SK-N-SH (cell line): Measurements from ENCODE around the gene FFAR4. TPM values are rescaled to one million over a fixed set of nuclear protein-coding genes. Genes with fewer than 3 reads are reported as not detected.

Experiments used
- CTCF ChIA-PET: fragments of 300-600, 350-600 bp; formaldehyde crosslinking; extraction: SDS; loops from one replicate; lab custom pipeline; 2021; lab: Yijun Ruan, JAX
- POLR2A ChIA-PET: fragments of 350-600 bp; sonication (Branson Sonifier 250); formaldehyde crosslinking; extraction: SDS; loops from one replicate; lab custom pipeline; 2020; ENCODE audit warnings: antibody characterized with exemption, inconsistent platforms; lab: Yijun Ruan, JAX
- DNase-seq: peaks from one replicate; pipeline ENCODE4 v3.0.0; 2012
- H2AFZ ChIP-seq: fragments of 200-600 bp; sonication (generic); 2 replicates; pipeline ENCODE4 v1.8.1; 2016; ENCODE audit warnings: antibody characterized with exemption, mild to moderate bottlenecking, low read depth
- H3F3A ChIP-seq: fragments of 200-600 bp; sonication (generic); replicated peaks from 2 replicates; pipeline ENCODE3; 2016; ENCODE audit warnings: antibody characterized with exemption, mild to moderate bottlenecking; ENCODE audit not compliant: insufficient read depth
- H3K27ac ChIP-seq, 2 experiments: fragments of 200-500 bp in 1 of 2; fragments of 200-600 bp in 1 of 2; sonication (Bioruptor generic) in 1 of 2; sonication (generic), shearing (Covaris generic) in 1 of 2; 2 replicates each; pipeline versions ENCODE4 v1.5.1 to v1.6.1; 2014 to 2016; ENCODE audit warnings: low read depth in 2 of 2, inconsistent platforms in 1 of 2, low read length in 1 of 2, mild to moderate bottlenecking in 1 of 2, mixed read lengths in 1 of 2
- H3K27me3 ChIP-seq: fragments of 200-600 bp; sonication (generic), shearing (Covaris generic); 2 replicates; pipeline ENCODE4 v1.6.1; 2016; ENCODE audit warnings: mixed run types; ENCODE audit not compliant: insufficient read depth
- H3K36me3 ChIP-seq, 2 experiments: fragments of 200-500 bp in 1 of 2; fragments of 200-600 bp in 1 of 2; sonication (Bioruptor generic) in 1 of 2; sonication (generic) in 1 of 2; replicated peaks in 1 of 2; 2 replicates each; pipeline versions ENCODE3 to v1.5.1; 2014 to 2016; ENCODE audit warnings: low read length in 1 of 2, mild to moderate bottlenecking in 1 of 2; ENCODE audit not compliant: insufficient read depth in 2 of 2, control insufficient read depth in 1 of 2
- H3K4me1 ChIP-seq, 2 experiments: fragments of 200-500 bp in 1 of 2; fragments of 200-600 bp in 1 of 2; sonication (Bioruptor generic) in 1 of 2; sonication (generic), shearing (Covaris generic) in 1 of 2; 2 replicates each; pipeline versions ENCODE4 v1.5.1 to v1.6.1; 2014 to 2016; ENCODE audit warnings: low read depth in 1 of 2, low read length in 1 of 2, mixed run types in 1 of 2; ENCODE audit not compliant: insufficient read depth in 2 of 2, control insufficient read depth in 1 of 2
- H3K4me2 ChIP-seq: fragments of 200-600 bp; sonication (generic), shearing (Covaris generic); 2 replicates; pipeline ENCODE4 v1.6.1; 2017; ENCODE audit warnings: mixed run types
- H3K4me3 ChIP-seq, 2 experiments: fragments of 200-500 bp in 1 of 2; fragments of 200-600 bp in 1 of 2; sonication (Bioruptor generic) in 1 of 2; sonication (generic), shearing (Covaris generic) in 1 of 2; 2 replicates each; pipeline versions ENCODE4 v1.5.1 to v1.8.1; 2014 to 2016; ENCODE audit warnings: low read depth in 2 of 2, inconsistent platforms in 1 of 2, low read length in 1 of 2, mild to moderate bottlenecking in 1 of 2, mixed read lengths in 1 of 2, moderate library complexity in 1 of 2
- H3K79me2 ChIP-seq: fragments of 200-600 bp; sonication (generic); 2 replicates; pipeline ENCODE4 v1.8.1; 2017; ENCODE audit warnings: mild to moderate bottlenecking; ENCODE audit not compliant: insufficient read depth
- H3K9ac ChIP-seq: fragments of 200-600 bp; sonication (generic); 2 replicates; pipeline ENCODE4 v1.6.1; 2017; ENCODE audit warnings: mixed run types
- H3K9me2 ChIP-seq: fragments of 200-600 bp; sonication (generic); 2 replicates; pipeline ENCODE4 v1.6.1; 2017; ENCODE audit warnings: mixed run types
- H3K9me3 ChIP-seq: fragments of 200-600 bp; sonication (generic); 2 replicates; pipeline ENCODE4 v1.6.1; 2017; ENCODE audit warnings: mixed run types, mild to moderate bottlenecking, moderate library complexity
- H4K20me1 ChIP-seq: fragments of 200-600 bp; sonication (generic); 2 replicates; pipeline ENCODE4 v1.6.1; 2017; ENCODE audit warnings: mild to moderate bottlenecking, mixed run types; ENCODE audit not compliant: insufficient read depth
- EZH2phosphoT487 ChIP-seq: fragments of 200-600 bp; sonication (generic); IDR thresholded peaks from 2 replicates; pipeline ENCODE4 v1.6.1; 2017; ENCODE audit warnings: low read depth, mixed run types, mild to moderate bottlenecking, antibody characterized with exemption, moderate library complexity, borderline replicate concordance
- GATA2 ChIP-seq: sonication (generic); formaldehyde crosslinking; IDR thresholded peaks from 2 replicates; pipeline ENCODE4 v1.5.0; 2020; ENCODE audit warnings: mild to moderate bottlenecking, missing genetic modification reagents
- NFIC ChIP-seq: IDR thresholded peaks from 2 replicates; pipeline ENCODE4 v1.4.0; 2012; ENCODE audit warnings: borderline replicate concordance
- NRF1 ChIP-seq: IDR thresholded peaks from 2 replicates; pipeline ENCODE4 v1.6.1; 2012; ENCODE audit warnings: low read depth, mild to moderate bottlenecking, low read length
- RXRA ChIP-seq: IDR thresholded peaks from 2 replicates; pipeline ENCODE4 v1.4.0; 2012; ENCODE audit warnings: low read depth, mild to moderate bottlenecking, borderline replicate concordance
- TAF1 ChIP-seq: IDR thresholded peaks from 2 replicates; pipeline ENCODE4 v1.6.1; 2012; ENCODE audit warnings: low read depth, mild to moderate bottlenecking, low read length, moderate library complexity, borderline replicate concordance
- TEAD4 ChIP-seq: IDR thresholded peaks from 2 replicates; pipeline ENCODE4 v1.4.0; 2012; ENCODE audit warnings: mild to moderate bottlenecking, borderline replicate concordance; ENCODE audit not compliant: insufficient read depth
- WGBS: methylation state at CpG from one replicate; pipeline ENCODE4 v1.1.6; 2017; ENCODE audit warnings: low lambda C conversion rate; 5-methylcytosine and 5-hydroxymethylcytosine counted together
- polyA plus RNA-seq, 3 experiments: library from polyadenylated mRNA; depleted of rRNA; stranded (reverse); fragments of >200 nt; gene quantifications; 2 replicates each; pipeline ENCODE4 v1.2.3, GENCODE V29; 2012
- TF ChIP-seq, protein P1 (sequence below): IDR thresholded peaks from 2 replicates; pipeline ENCODE4; 2012
- TF ChIP-seq, protein P2 (sequence below): IDR thresholded peaks from 2 replicates; pipeline ENCODE4 v1.4.0; 2012; ENCODE audit warnings: low read depth, borderline replicate concordance
- TF ChIP-seq, protein P3 (sequence below): fragments of 200-600 bp; sonication (generic); IDR thresholded peaks from 2 replicates; pipeline ENCODE4 v1.6.1; 2017; ENCODE audit warnings: antibody characterized with exemption, mild to moderate bottlenecking, moderate library complexity
- TF ChIP-seq, protein P4 (sequence below): fragments of 150-350 bp; IDR thresholded peaks from 2 replicates; pipeline ENCODE4 v1.6.1; 2016; ENCODE audit warnings: mild to moderate bottlenecking, low read depth, low read length

Gene FFAR4
- polyA plus RNA-seq, 1 of the 3 experiments (the other 2 are of a cell fraction), result not detected

DNA sequence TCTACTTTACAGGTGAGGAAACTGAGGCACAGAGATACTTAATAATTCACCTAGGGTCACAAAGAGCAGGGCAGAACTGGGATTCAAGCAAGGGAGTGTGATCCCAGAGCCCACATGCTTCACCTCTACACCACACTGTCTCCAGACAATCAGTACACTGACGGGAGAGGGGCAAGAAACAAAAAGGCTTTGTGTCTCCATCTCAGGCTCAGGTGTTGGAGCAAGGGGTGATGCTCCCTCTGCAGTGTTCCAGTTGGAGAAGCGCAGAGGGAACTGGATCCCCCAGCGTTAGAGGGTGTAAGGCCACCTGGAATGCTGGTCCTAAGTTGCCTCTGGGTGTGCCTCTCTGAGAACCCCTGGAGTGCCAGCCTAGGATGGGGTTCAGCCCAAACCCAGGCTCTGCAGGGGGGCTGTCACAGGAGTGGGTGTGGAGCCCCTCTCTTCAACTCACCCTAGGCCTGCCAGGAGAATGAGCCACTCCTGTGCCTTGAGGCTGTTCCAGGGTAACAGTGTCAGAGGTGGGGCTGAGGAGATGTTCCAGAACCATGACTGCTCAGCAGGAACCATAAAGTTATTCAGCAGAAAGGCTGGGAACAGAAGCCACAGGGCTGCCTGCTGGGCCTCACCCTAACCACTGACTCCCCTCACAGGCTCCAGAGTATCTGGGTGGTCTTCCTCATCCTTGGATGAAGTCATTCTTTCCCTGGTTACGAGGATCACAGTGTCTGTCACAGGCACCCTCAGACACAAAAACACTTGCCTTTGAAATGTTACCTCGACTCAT is 29.1 kb downstream of the FFAR4 start:
- no peaks in the 10 kb centered on the region for H3K36me3 ChIP-seq
- no peaks in the 10 kb centered on the region for H3K9me2 ChIP-seq
- H3K27ac ChIP-seq, result no peak overlapping the region
- H3F3A ChIP-seq, result no peaks in the 10 kb centered on the region
- TF ChIP-seq, protein P1, sequence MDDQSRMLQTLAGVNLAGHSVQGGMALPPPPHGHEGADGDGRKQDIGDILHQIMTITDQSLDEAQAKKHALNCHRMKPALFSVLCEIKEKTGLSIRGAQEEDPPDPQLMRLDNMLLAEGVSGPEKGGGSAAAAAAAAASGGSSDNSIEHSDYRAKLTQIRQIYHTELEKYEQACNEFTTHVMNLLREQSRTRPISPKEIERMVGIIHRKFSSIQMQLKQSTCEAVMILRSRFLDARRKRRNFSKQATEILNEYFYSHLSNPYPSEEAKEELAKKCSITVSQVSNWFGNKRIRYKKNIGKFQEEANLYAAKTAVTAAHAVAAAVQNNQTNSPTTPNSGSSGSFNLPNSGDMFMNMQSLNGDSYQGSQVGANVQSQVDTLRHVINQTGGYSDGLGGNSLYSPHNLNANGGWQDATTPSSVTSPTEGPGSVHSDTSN, result no peak
- TF ChIP-seq GATA2 (CRISPR knock-in tag) (no peak), TAF1 (no peak), RXRA (no peak), EZH2phosphoT487 (no peak), TEAD4 (no peak), NRF1 (no peak)
- TF ChIP-seq, protein P2, sequence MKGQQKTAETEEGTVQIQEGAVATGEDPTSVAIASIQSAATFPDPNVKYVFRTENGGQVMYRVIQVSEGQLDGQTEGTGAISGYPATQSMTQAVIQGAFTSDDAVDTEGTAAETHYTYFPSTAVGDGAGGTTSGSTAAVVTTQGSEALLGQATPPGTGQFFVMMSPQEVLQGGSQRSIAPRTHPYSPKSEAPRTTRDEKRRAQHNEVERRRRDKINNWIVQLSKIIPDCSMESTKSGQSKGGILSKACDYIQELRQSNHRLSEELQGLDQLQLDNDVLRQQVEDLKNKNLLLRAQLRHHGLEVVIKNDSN, result no peak
- TF ChIP-seq, protein P3, sequence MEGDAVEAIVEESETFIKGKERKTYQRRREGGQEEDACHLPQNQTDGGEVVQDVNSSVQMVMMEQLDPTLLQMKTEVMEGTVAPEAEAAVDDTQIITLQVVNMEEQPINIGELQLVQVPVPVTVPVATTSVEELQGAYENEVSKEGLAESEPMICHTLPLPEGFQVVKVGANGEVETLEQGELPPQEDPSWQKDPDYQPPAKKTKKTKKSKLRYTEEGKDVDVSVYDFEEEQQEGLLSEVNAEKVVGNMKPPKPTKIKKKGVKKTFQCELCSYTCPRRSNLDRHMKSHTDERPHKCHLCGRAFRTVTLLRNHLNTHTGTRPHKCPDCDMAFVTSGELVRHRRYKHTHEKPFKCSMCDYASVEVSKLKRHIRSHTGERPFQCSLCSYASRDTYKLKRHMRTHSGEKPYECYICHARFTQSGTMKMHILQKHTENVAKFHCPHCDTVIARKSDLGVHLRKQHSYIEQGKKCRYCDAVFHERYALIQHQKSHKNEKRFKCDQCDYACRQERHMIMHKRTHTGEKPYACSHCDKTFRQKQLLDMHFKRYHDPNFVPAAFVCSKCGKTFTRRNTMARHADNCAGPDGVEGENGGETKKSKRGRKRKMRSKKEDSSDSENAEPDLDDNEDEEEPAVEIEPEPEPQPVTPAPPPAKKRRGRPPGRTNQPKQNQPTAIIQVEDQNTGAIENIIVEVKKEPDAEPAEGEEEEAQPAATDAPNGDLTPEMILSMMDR, result no peak
- TF ChIP-seq, all 33 proteins: peak for 0
- H3K4me1 ChIP-seq, result peaks cover 0 to 2% of the 10 kb centered on the region in 2 experiments; a peak in 1 of 4 replicates
- 49% methylated on average over 4 of the region's 5 CpGs for WGBS
- ChIA-PET POLR2A (no interaction called here), CTCF (no interaction called here)
- H4K20me1 ChIP-seq, result no peaks in the 10 kb centered on the region
- no peak overlapping the region for H3K4me3 ChIP-seq
- no peaks in the 10 kb centered on the region for H3K9me3 ChIP-seq
- H3K4me2 ChIP-seq, result no peak overlapping the region
- peaks cover 6% of the 10 kb centered on the region; the same call in 1 of the 2 replicates for H3K27me3 ChIP-seq
- H3K79me2 ChIP-seq, result no peaks in the 10 kb centered on the region
- no peak overlapping the region for H3K9ac ChIP-seq
- no peak for DNase-seq
- no peak overlapping the region for H2AFZ ChIP-seq

DNA sequence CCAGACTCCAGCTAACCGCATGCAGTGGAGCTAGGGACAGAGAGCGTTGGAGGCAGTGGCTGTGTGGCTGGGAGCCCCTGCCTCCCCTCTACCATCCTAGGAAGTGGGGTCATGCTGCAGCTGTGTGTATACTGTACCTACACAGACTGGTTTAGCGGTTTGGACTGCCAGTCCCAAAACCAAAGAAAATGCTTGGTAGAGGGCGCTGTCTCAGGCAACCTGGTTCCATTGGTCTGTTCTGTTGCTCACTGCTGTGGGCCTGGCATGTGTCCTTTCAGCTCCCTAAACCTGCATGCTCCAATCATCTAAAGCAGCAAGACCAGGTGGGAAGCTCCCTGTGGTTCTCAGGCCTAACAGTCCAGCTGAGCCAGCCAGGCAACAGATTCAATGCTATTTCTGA is 30.1 kb downstream of the FFAR4 start:
- no peak overlapping the region for H3K27ac ChIP-seq
- H3K9me3 ChIP-seq, result no peaks in the 10 kb centered on the region
- CTCF ChIA-PET, result no interaction called here

More for the DNA sequence above, 30.1 kb downstream of the FFAR4 start:
- Histone ChIP-seq H3K36me3 (no peaks in the 10 kb centered on the region), H3F3A (no peaks in the 10 kb centered on the region), H3K4me3 (no peak overlapping the region), H3K79me2 (no peaks in the 10 kb centered on the region), H3K9ac (no peak overlapping the region), H3K9me2 (no peaks in the 10 kb centered on the region), H4K20me1 (no peaks in the 10 kb centered on the region), H3K27me3 (peaks cover 9% of the 10 kb centered on the region; the same call in 1 of the 2 replicates), H3K4me2 (no peak overlapping the region), H3K4me1 (peaks cover 0 to 5% of the 10 kb centered on the region in 2 experiments; a peak in 1 of 4 replicates), H2AFZ (no peak overlapping the region)
- TF ChIP-seq, protein P3, result peak; percentile 16; the same call in 1 of the 2 replicates
- TF ChIP-seq, protein P4, sequence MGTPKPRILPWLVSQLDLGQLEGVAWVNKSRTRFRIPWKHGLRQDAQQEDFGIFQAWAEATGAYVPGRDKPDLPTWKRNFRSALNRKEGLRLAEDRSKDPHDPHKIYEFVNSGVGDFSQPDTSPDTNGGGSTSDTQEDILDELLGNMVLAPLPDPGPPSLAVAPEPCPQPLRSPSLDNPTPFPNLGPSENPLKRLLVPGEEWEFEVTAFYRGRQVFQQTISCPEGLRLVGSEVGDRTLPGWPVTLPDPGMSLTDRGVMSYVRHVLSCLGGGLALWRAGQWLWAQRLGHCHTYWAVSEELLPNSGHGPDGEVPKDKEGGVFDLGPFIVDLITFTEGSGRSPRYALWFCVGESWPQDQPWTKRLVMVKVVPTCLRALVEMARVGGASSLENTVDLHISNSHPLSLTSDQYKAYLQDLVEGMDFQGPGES, result no peak
- TF ChIP-seq EZH2phosphoT487 (no peak), NFIC (no peak)
- POLR2A ChIA-PET, result no interaction called here
- WGBS, result 82% methylated on average over 4 of the region's 4 CpGs
- DNase-seq, result no peak
